HepG2 (cell line): ENCODE measurements around the gene CAPN2. TPM values are rescaled to one million over a fixed set of nuclear protein-coding genes. Genes with fewer than 3 reads are reported as not detected.

Experiments used
- ATAC-seq: fragments of 200-7000 bp; cut with Tn5 transposase; 3 replicates; pipeline ENCODE4 v1.9.1; 2020; ENCODE audit warnings: mild to moderate bottlenecking, moderate library complexity
- BruUV-seq: library from RNA; stranded (reverse); fragments of 400-500 nt; replicated peaks from 2 replicates; lab custom pipeline; 2021; lab: Mats Ljungman, UMichigan
- CTCF ChIA-PET: fragments of 300-600 bp; formaldehyde crosslinking; extraction: SDS; loops from one replicate; lab custom pipeline; 2021; ENCODE audit warnings: low total read pairs, inconsistent platforms, low intra/inter-chr PET ratio; lab: Yijun Ruan, JAX
- POLR2A ChIA-PET: fragments of 350-600 bp; sonication (Branson Sonifier 250); formaldehyde crosslinking; loops from one replicate; lab custom pipeline; 2020; ENCODE audit warnings: antibody characterized with exemption, inconsistent platforms; lab: Yijun Ruan, JAX
- DNase-seq: peaks from one replicate; pipeline ENCODE4 v3.0.0-alpha.2; 2015; ENCODE audit warnings: low spot score
- FAIRE-seq: peaks from 3 replicates; lab custom pipeline; 2011; peaks lifted over from hg19 to GRCh38; lab: Jason Lieb, UNC
- H2AFZ ChIP-seq: one replicate; pipeline ENCODE4 v1.6.1; 2011; ENCODE audit warnings: low read length, inconsistent platforms
- H3K27ac ChIP-seq: fragments of 300-600 bp; 3 replicates; pipeline ENCODE4 v1.8.0; 2011; ENCODE audit warnings: mixed run types, mild to moderate bottlenecking, mixed read lengths, low read length, inconsistent platforms; ENCODE audit not compliant: insufficient read depth; ENCODE audit errors: extremely low read length
- H3K27me3 ChIP-seq, 2 experiments: fragments of 200-600 bp in 1 of 2; 2 replicates in 1 of 2; 3 replicates in 1 of 2; pipeline versions ENCODE4 v1.6.0 to v1.8.0; 2011; ENCODE audit warnings: low read length in 2 of 2, mild to moderate bottlenecking in 2 of 2, moderate library complexity in 2 of 2, inconsistent platforms in 1 of 2; ENCODE audit not compliant: insufficient read depth in 2 of 2, control insufficient read depth in 1 of 2
- H3K36me3 ChIP-seq, 2 experiments: fragments of 200-600 bp in 1 of 2; replicated peaks in 1 of 2; 2 replicates in 1 of 2; 3 replicates in 1 of 2; pipeline versions ENCODE4 v1.5.1 to v1.8.0; 2011; ENCODE audit warnings: low read length in 2 of 2, inconsistent platforms in 1 of 2; ENCODE audit not compliant: insufficient read depth in 2 of 2, control insufficient read depth in 1 of 2
- H3K4me1 ChIP-seq: 2 replicates; pipeline ENCODE4 v1.5.1; 2012; ENCODE audit warnings: low read length, inconsistent platforms; ENCODE audit not compliant: insufficient read depth
- H3K4me2 ChIP-seq: 2 replicates; pipeline ENCODE4 v1.6.0; 2011; ENCODE audit warnings: low read depth, low read length, inconsistent platforms
- H3K4me3 ChIP-seq, 3 experiments: fragments of 200-600 bp in 1 of 3; sonication (generic), shearing (Covaris generic) in 1 of 3; replicated peaks in 1 of 3; 2 replicates each; pipeline ENCODE4 v1.5.1; 2011 to 2016; ENCODE audit warnings: low read length in 3 of 3, inconsistent platforms in 2 of 3, low read depth in 2 of 3, mild to moderate bottlenecking in 2 of 3, control low read depth in 1 of 3, mixed read lengths in 1 of 3; ENCODE audit not compliant: insufficient read depth in 1 of 3
- H3K79me2 ChIP-seq: one replicate; pipeline ENCODE4 v1.6.1; 2011; ENCODE audit warnings: low read length, inconsistent platforms; ENCODE audit not compliant: insufficient read depth
- H3K9ac ChIP-seq: 2 replicates; pipeline ENCODE4 v1.6.0; 2011; ENCODE audit warnings: mild to moderate bottlenecking, low read depth, low read length, inconsistent platforms; ENCODE audit not compliant: insufficient read depth
- H3K9me3 ChIP-seq: 2 replicates; pipeline ENCODE4 v1.5.1; 2012; ENCODE audit warnings: mild to moderate bottlenecking, low read length
- H4K20me1 ChIP-seq: 2 replicates; pipeline ENCODE4 v1.6.0; 2011; ENCODE audit warnings: inconsistent platforms, mild to moderate bottlenecking, low read length, moderate library complexity; ENCODE audit not compliant: insufficient read depth
- AGO1 ChIP-seq: fragments of 200-400 bp; formaldehyde crosslinking; IDR thresholded peaks from 2 replicates; pipeline ENCODE4 v1.6.1; 2017; ENCODE audit warnings: mild to moderate bottlenecking, low read depth, low read length, moderate library complexity; ENCODE audit not compliant: poor library complexity, severe bottlenecking
- CCAR2 ChIP-seq: fragments of 200-400 bp; formaldehyde crosslinking; optimal IDR thresholded peaks from 2 replicates; pipeline ENCODE3; 2018; ENCODE audit warnings: low read depth, mild to moderate bottlenecking, low read length, moderate library complexity
- E2F2 ChIP-seq: sonication (generic); formaldehyde crosslinking; IDR thresholded peaks from 2 replicates; pipeline ENCODE4 v1.4.0; 2020; ENCODE audit warnings: missing genetic modification reagents, borderline replicate concordance
- ESRRA ChIP-seq: sonication (generic); formaldehyde crosslinking; IDR thresholded peaks from 2 replicates; pipeline ENCODE4 v1.5.1; 2020; ENCODE audit warnings: mild to moderate bottlenecking, low read depth, missing genetic modification reagents
- FOXA1 ChIP-seq, 2 experiments: fragments of 450-650 bp in 1 of 2; sonication (generic) in 1 of 2; formaldehyde crosslinking in 1 of 2; IDR thresholded peaks; 2 replicates each; pipeline versions ENCODE4 v1.4.0 to v1.6.1; 2016 to 2020; ENCODE audit warnings: missing genetic modification reagents in 1 of 2
- NCOA2 ChIP-seq: sonication (generic); formaldehyde crosslinking; IDR thresholded peaks from 2 replicates; pipeline ENCODE4 v1.8.0; 2022; ENCODE audit warnings: inconsistent platforms
- PTBP1 ChIP-seq: fragments of 200-400 bp; formaldehyde crosslinking; IDR thresholded peaks from 2 replicates; pipeline ENCODE4 v1.6.1; 2018; ENCODE audit warnings: low read length, low read depth; ENCODE audit not compliant: poor library complexity, severe bottlenecking
- RAD51 ChIP-seq: fragments of 450-650 bp; IDR thresholded peaks from 2 replicates; pipeline ENCODE4 v1.6.1; 2016; ENCODE audit warnings: borderline replicate concordance
- SATB2 ChIP-seq: sonication (generic); formaldehyde crosslinking; IDR thresholded peaks from 2 replicates; pipeline ENCODE4 v1.5.0; 2020; ENCODE audit warnings: missing genetic modification reagents
- TIGD3 ChIP-seq: sonication (generic); formaldehyde crosslinking; IDR thresholded peaks from 2 replicates; pipeline ENCODE4 v1.5.1; 2020; ENCODE audit warnings: mild to moderate bottlenecking, missing genetic modification reagents, borderline replicate concordance
- ZNF101 ChIP-seq: sonication (generic); formaldehyde crosslinking; IDR thresholded peaks from 2 replicates; pipeline ENCODE4 v1.4.0; 2020; ENCODE audit warnings: mild to moderate bottlenecking, low read depth, missing genetic modification reagents, borderline replicate concordance
- ZNF556 ChIP-seq: sonication (generic); formaldehyde crosslinking; IDR thresholded peaks from 2 replicates; pipeline ENCODE4 v1.4.0; 2020; ENCODE audit warnings: mild to moderate bottlenecking, missing genetic modification reagents, borderline replicate concordance
- ZNF629 ChIP-seq: sonication (generic); formaldehyde crosslinking; conservative IDR thresholded peaks from 2 replicates; pipeline ENCODE4 v1.5.0; 2020; ENCODE audit warnings: missing genetic modification reagents
- ZNF639 ChIP-seq: conservative IDR thresholded peaks from 2 replicates; pipeline ENCODE4 v1.6.1; 2018; ENCODE audit warnings: missing genetic modification reagents
- ZNF790 ChIP-seq: sonication (generic); formaldehyde crosslinking; IDR thresholded peaks from 2 replicates; pipeline ENCODE4 v1.8.0; 2022; ENCODE audit warnings: missing genetic modification reagents, mild to moderate bottlenecking, borderline replicate concordance
- WGBS: methylation state at CpG from one replicate; pipeline ENCODE4 v1.1.6; 2017; ENCODE audit warnings: low lambda C conversion rate; 5-methylcytosine and 5-hydroxymethylcytosine counted together
- in situ Hi-C: cut with HindIII; loops from 2 replicates; pipeline ENCODE4 v1.10.0; 2017; ENCODE audit warnings: low pct_unique_long_range_greater_than_20kb; ENCODE audit not compliant: extremely low pct_ligation_motif_present
- intact Hi-C: fragments of 100-400 bp; cut with micrococcal nuclease; formaldehyde crosslinking; loops from one replicate; pipeline ENCODE4 v1.10.0; 2022; ENCODE audit not compliant: unreplicated experiment
- polyA plus RNA-seq, 8 experiments: library from polyadenylated mRNA; depleted of rRNA in 3 of 8; stranded (reverse) in 7 of 8; unstranded in 1 of 8; fragments of >200 nt; fragmentation: Illumina TruSeq in 4 of 8; extraction: Trizol in 4 of 8; gene quantifications; 2 replicates each; pipeline versions ENCODE4 v1.2.1 to v1.2.3, GENCODE V29; 2011 to 2016; ENCODE audit warnings: low read depth in 4 of 8, missing spikeins in 1 of 8, mixed read lengths in 1 of 8; ENCODE audit not compliant: insufficient read depth in 1 of 8
- total RNA-seq, 5 experiments: library from RNA; depleted of rRNA; stranded (reverse); fragments of >200 nt; fragmentation: Illumina TruSeq; extraction: Trizol; gene quantifications; 2 replicates each; pipeline ENCODE4 v1.2.3, GENCODE V29; 2016; ENCODE audit warnings: low read depth in 1 of 5

The CAPN2 gene
- total and polyA plus RNA-seq, 2 of the 13 experiments (the other 11 are each of a cell fraction or from before 2014, with no cell fraction given) = 6.2 to 7.4 TPM

GRCh38 chr1:223704921-223705878, 7.1 kb upstream of the CAPN2 start (continued):
- TF ChIP-seq AGO1 (no peak), TIGD3 (no peak)

- POLR2A ChIA-PET = interaction anchor here (0.7 to 2.7 kb wide), 4 partner anchors 14 to 286 kb away, joined by 3 to 11 read pairs (median 6); partner anchors contain the start of gene TP53BP2
- no peak for TF ChIP-seq CCAR2
- TF ChIP-seq ZNF629 (CRISPR knock-in tag) = 0 out of 2 replicates have a peak, but pooled peaks have one; percentile 11
- no peak for TF ChIP-seq ZNF101 (CRISPR knock-in tag)
- no peak for TF ChIP-seq SATB2 (CRISPR knock-in tag)
- no peak for TF ChIP-seq RAD51
- TF ChIP-seq FOXA1 (IDR thresholded peaks at IDR 0.05) = no peak
- peak; percentile 66; the same call in 1 of the 2 replicates for TF ChIP-seq FOXA1 (CRISPR knock-in tag; IDR thresholded peaks at IDR 0.05)
- TF ChIP-seq ZNF556 (CRISPR knock-in tag) = no peak
- TF ChIP-seq ZNF790 (CRISPR knock-in tag) = no peak
- TF ChIP-seq PTBP1 = no peak
- no peak for TF ChIP-seq E2F2 (CRISPR knock-in tag)
- TF ChIP-seq ESRRA (CRISPR knock-in tag) = no peak
- no peak for TF ChIP-seq ZNF639
- 0 out of 2 replicates have a peak, but pooled peaks have one; percentile 28 for TF ChIP-seq NCOA2 (CRISPR knock-in tag)
Observed at GRCh38 chr1:223706077-223706973, 6.0 kb upstream of the CAPN2 start.

More at GRCh38 chr1:223706077-223706973, 6.0 kb upstream of the CAPN2 start:
- Histone ChIP-seq H3K9ac (no peak overlapping the region), H3K4me3 (no peak overlapping the region), H3K27me3 (peaks cover 0 to 53% of the 10 kb centered on the region in 2 experiments; a peak in 4 of 5 replicates), H4K20me1 (no peaks in the 10 kb centered on the region), H3K79me2 (no peaks in the 10 kb centered on the region), H3K36me3 (no peaks in the 10 kb centered on the region), H3K4me1 (peaks cover 55% of the 10 kb centered on the region), H3K27ac (no peak overlapping the region), H3K9me3 (no peaks in the 10 kb centered on the region), H3K4me2 (no peak overlapping the region), H2AFZ (no peak overlapping the region)
- peak; percentile 44 for DNase-seq
- intact Hi-C loops = loop anchor here (10.0 kb wide), 1 partner anchor 138 kb away; the partner anchor contains the start of gene TP53BP2
- in situ Hi-C loops = no loop called here
- CTCF ChIA-PET = no interaction called here
- FAIRE-seq = no peak
- no TSS peak for BruUV-seq
- ATAC-seq = no peak
- WGBS = under 1% methylated on average over 12 of the region's 12 CpGs
